Measurements from ENCODE around the gene SASH3. TPM values are rescaled to one million over a fixed set of nuclear protein-coding genes. Genes with fewer than 3 reads are reported as not detected.

The SASH3 gene
- total RNA-seq, 1 donor from 2014 or later, result not detected

DNA sequence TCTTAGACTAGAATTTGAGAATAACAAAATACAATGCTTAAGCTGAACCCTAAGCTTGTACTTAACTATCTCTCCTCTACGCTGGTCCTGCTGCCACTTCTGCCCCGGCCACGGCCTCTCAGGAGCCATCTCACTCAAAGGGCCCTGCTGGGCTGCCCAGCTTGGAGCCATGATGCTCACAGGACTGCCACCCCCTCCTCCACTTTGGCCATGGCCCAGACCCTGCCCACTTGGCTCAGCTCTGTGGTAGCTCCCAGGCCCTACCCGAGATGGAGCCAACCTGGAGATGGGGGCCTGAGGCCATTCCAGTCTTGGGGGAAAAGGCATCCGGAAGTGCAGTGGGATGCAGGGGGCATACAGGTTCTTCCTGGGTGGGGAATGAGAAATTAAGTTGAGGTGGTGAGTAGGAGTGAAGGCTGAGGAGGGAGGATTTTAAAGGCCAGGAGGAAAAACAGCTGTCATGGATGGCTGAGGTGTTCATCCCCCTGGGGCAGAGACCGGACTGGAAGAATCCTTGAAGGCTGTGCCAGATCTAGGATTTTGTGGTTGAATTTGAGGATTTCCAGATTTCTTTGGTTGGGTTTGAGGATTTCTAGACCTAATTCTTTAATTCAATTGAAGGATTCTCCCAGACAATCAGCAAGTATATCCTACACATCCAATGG, 824 bp downstream of the SASH3 start:
- no peak overlapping the region for H3K4me3 Mint-ChIP-seq (ENCODE audit: low read depth)
- H3K4me1 Mint-ChIP-seq (ENCODE audit: low read depth), result peaks cover 1% of the 10 kb centered on the region
- H3K9me3 Mint-ChIP-seq (ENCODE audit: low read depth), result peaks cover 7% of the 10 kb centered on the region
- peaks cover 1% of the 10 kb centered on the region for H3K36me3 Mint-ChIP-seq (ENCODE audit: insufficient read depth)
- no peak overlapping the region for H3K27ac Mint-ChIP-seq
- no peak for TF ChIP-seq CTCF (IDR thresholded peaks at IDR 0.05; ENCODE audit: unreplicated experiment)
- DNase-seq (ENCODE audit: low spot score, unreplicated experiment), result no peak
- no peaks in the 10 kb centered on the region for H3K27me3 Mint-ChIP-seq

- H3K9me3 Mint-ChIP-seq (ENCODE audit: low read depth), result peaks cover 7% of the 10 kb centered on the region
- no peak for DNase-seq (ENCODE audit: low spot score, unreplicated experiment)
Observed at GRCh38 chrX:129781134-129781672, 1.5 kb downstream of the SASH3 start.

DNA sequence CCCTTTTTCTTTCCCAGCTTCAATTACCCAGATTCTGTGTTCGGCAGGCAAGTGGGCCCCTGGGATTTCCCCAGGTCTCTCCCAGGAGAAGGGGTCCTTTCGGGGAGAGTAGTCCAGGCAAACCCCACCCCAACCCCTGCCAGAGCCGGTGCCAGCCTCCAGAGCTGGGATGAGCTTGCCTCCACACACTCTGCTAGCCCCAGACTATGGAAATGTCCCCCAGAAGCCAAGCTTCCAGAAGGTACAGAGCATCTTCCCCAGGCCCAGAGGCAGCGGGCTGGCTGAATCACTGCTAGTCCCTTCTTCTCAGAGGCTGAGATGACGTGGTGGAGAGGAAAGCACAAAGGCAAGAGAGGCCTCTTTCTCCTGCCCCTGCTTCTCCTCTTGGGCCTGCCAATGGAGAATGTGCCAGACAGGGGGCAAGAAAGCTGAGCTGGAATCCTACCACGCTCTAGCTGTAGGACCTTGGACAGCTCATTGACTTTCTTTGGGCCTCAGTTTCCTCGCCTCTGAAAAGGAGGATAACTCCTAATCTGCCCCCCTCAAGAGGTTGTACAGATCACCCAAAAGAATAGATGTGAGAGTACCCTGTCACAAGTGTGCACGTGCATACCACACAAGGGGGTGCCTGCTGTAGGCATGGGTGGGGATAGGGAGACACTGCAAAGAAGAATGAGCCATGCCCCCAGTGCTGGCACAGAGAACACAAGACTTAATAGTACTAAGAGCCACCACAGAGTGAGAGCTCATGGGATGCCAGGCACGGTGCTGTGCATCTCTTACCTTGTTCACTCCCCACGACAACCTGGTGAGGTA, 2.1 kb downstream of the SASH3 start:
- DNase-seq (ENCODE audit: low spot score, unreplicated experiment), result no peak
- Mint-ChIP-seq H3K4me1 (ENCODE audit: low read depth) (no peaks in the 10 kb centered on the region), H3K9me3 (ENCODE audit: low read depth) (peaks cover 7% of the 10 kb centered on the region), H3K27me3 (no peaks in the 10 kb centered on the region), H3K36me3 (ENCODE audit: insufficient read depth) (peaks cover 1% of the 10 kb centered on the region), H3K27ac (no peak overlapping the region), H3K4me3 (ENCODE audit: low read depth) (no peak overlapping the region)
- no peak for TF ChIP-seq CTCF (IDR thresholded peaks at IDR 0.05; ENCODE audit: unreplicated experiment)

More at GRCh38 chrX:129781134-129781672, 1.5 kb downstream of the SASH3 start:
- H3K27ac Mint-ChIP-seq, result no peak overlapping the region
- no peak overlapping the region for H3K4me3 Mint-ChIP-seq (ENCODE audit: low read depth)
- H3K27me3 Mint-ChIP-seq, result no peaks in the 10 kb centered on the region
- no peak for TF ChIP-seq CTCF (IDR thresholded peaks at IDR 0.05; ENCODE audit: unreplicated experiment)
- peaks cover 1% of the 10 kb centered on the region for H3K4me1 Mint-ChIP-seq (ENCODE audit: low read depth)
- H3K36me3 Mint-ChIP-seq (ENCODE audit: insufficient read depth), result peaks cover 1% of the 10 kb centered on the region

DNA sequence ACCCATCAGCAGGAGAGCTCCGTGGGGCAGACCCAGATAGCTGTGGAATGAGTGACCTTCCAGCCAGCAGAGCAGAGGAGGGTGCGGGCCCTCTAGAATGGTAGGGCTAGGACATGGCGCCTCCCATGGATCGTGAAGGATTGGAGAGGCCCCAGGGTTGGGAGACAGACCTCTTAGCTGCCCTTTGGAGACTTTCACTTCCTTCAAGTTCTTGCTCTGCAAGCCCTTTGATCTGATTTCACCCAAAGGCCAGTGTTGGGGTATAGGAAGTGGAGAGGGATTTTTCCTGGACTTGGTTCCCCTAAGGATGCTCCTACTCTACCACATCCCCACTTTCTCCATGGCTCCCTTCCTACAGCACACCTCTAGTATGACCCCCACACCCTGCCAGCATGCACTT, 3.0 kb downstream of the SASH3 start:
- peaks cover 12% of the 10 kb centered on the region for H3K9me3 Mint-ChIP-seq (ENCODE audit: low read depth)
- H3K36me3 Mint-ChIP-seq (ENCODE audit: insufficient read depth), result peaks cover 1% of the 10 kb centered on the region
- no peak overlapping the region for H3K4me3 Mint-ChIP-seq (ENCODE audit: low read depth)
- H3K27ac Mint-ChIP-seq, result no peak overlapping the region
- no peaks in the 10 kb centered on the region for H3K27me3 Mint-ChIP-seq
- H3K4me1 Mint-ChIP-seq (ENCODE audit: low read depth), result no peaks in the 10 kb centered on the region
- TF ChIP-seq CTCF (IDR thresholded peaks at IDR 0.05; ENCODE audit: unreplicated experiment), result no peak
- no peak for DNase-seq (ENCODE audit: low spot score, unreplicated experiment)

- H3K36me3 Mint-ChIP-seq (ENCODE audit: insufficient read depth), result peaks cover 1% of the 10 kb centered on the region
- TF ChIP-seq CTCF (IDR thresholded peaks at IDR 0.05; ENCODE audit: unreplicated experiment), result no peak
- no peak overlapping the region for H3K4me3 Mint-ChIP-seq (ENCODE audit: low read depth)
- H3K27ac Mint-ChIP-seq, result no peak overlapping the region
- no peaks in the 10 kb centered on the region for H3K4me1 Mint-ChIP-seq (ENCODE audit: low read depth)
- H3K27me3 Mint-ChIP-seq, result no peaks in the 10 kb centered on the region
- DNase-seq (ENCODE audit: low spot score, unreplicated experiment), result no peak
- H3K9me3 Mint-ChIP-seq (ENCODE audit: low read depth), result peaks cover 12% of the 10 kb centered on the region
Observed at GRCh38 chrX:129783291-129783713, 3.6 kb downstream of the SASH3 start.

All from progenitor cell of endocrine pancreas (in vitro differentiated cells).